HepG2 (cell line): ENCODE results near the gene C18orf63. TPM values are rescaled to one million over a fixed set of nuclear protein-coding genes. Genes with fewer than 3 reads are reported as not detected.

Experiments used
- CSRNP1 ChIP-seq: sonication (generic); formaldehyde crosslinking; IDR thresholded peaks from 2 replicates; pipeline ENCODE4 v1.8.1; 2023; ENCODE audit warnings: mild to moderate bottlenecking, missing genetic modification reagents
- ISL2 ChIP-seq: sonication (generic); formaldehyde crosslinking; IDR thresholded peaks from 2 replicates; pipeline ENCODE4 v1.5.0; 2020; ENCODE audit warnings: missing genetic modification reagents
- MLX ChIP-seq: IDR thresholded peaks from 2 replicates; pipeline ENCODE4 v1.6.1; 2016
- MTF1 ChIP-seq: sonication (generic); formaldehyde crosslinking; IDR thresholded peaks from 2 replicates; pipeline ENCODE4 v1.5.0; 2020; ENCODE audit warnings: missing genetic modification reagents
- MXD4 ChIP-seq: IDR thresholded peaks from 2 replicates; pipeline ENCODE4 v1.6.1; 2016; ENCODE audit warnings: mild to moderate bottlenecking, missing biosample characterization, missing genetic modification reagents
- PHF8 ChIP-seq: sonication (generic); formaldehyde crosslinking; IDR thresholded peaks from 2 replicates; pipeline ENCODE4 v1.5.0; 2020; ENCODE audit warnings: missing genetic modification reagents
- RORA ChIP-seq: sonication (generic); formaldehyde crosslinking; IDR thresholded peaks from 2 replicates; pipeline ENCODE4 v1.5.0; 2020; ENCODE audit warnings: mild to moderate bottlenecking, missing genetic modification reagents, moderate library complexity
- SMARCC2 ChIP-seq: fragments of 450-650 bp; IDR thresholded peaks from 2 replicates; pipeline ENCODE4 v1.6.1; 2017; ENCODE audit warnings: antibody characterized with exemption, mild to moderate bottlenecking
- SMYD3 ChIP-seq: sonication (generic); formaldehyde crosslinking; IDR thresholded peaks from 2 replicates; pipeline ENCODE4 v1.8.1; 2023; ENCODE audit warnings: mild to moderate bottlenecking, missing genetic modification reagents
- SRSF1 ChIP-seq: fragments of 200-400 bp; formaldehyde crosslinking; optimal IDR thresholded peaks from 2 replicates; pipeline ENCODE3; 2017; ENCODE audit warnings: mild to moderate bottlenecking, low read depth, low read length, moderate library complexity
- SSRP1 ChIP-seq: IDR thresholded peaks from 2 replicates; pipeline ENCODE4 v1.6.1; 2016; ENCODE audit warnings: control low read depth
- THAP9 ChIP-seq: sonication (generic); formaldehyde crosslinking; IDR thresholded peaks from 2 replicates; pipeline ENCODE4; 2020; ENCODE audit warnings: missing genetic modification reagents, mild to moderate bottlenecking, borderline replicate concordance
- ZBTB2 ChIP-seq: sonication (generic); formaldehyde crosslinking; IDR thresholded peaks from 2 replicates; pipeline ENCODE4 v1.8.0; 2022; ENCODE audit warnings: low read depth, missing genetic modification reagents
- ZMAT5 ChIP-seq: sonication (generic); formaldehyde crosslinking; IDR thresholded peaks from 2 replicates; pipeline ENCODE4 v1.5.0; 2020; ENCODE audit warnings: mild to moderate bottlenecking, low read depth, missing genetic modification reagents, borderline replicate concordance
- ZNF230 ChIP-seq: sonication (generic); formaldehyde crosslinking; IDR thresholded peaks from 2 replicates; pipeline ENCODE4 v1.4.0; 2020; ENCODE audit warnings: mild to moderate bottlenecking, missing genetic modification reagents
- ZNF251 ChIP-seq: sonication (generic); formaldehyde crosslinking; IDR thresholded peaks from 2 replicates; pipeline ENCODE4 v1.9.0; 2021; ENCODE audit warnings: mild to moderate bottlenecking, missing genetic modification reagents
- ZNF335 ChIP-seq: sonication (generic); formaldehyde crosslinking; IDR thresholded peaks from 2 replicates; pipeline ENCODE4 v1.4.0; 2020; ENCODE audit warnings: missing genetic modification reagents
- polyA plus RNA-seq, 8 experiments: library from polyadenylated mRNA; depleted of rRNA in 3 of 8; stranded (reverse) in 7 of 8; unstranded in 1 of 8; fragments of >200 nt; fragmentation: Illumina TruSeq in 4 of 8; extraction: Trizol in 4 of 8; gene quantifications; 2 replicates each; pipeline versions ENCODE4 v1.2.1 to v1.2.3, GENCODE V29; 2011 to 2016; ENCODE audit warnings: low read depth in 4 of 8, missing spikeins in 1 of 8, mixed read lengths in 1 of 8; ENCODE audit not compliant: insufficient read depth in 1 of 8
- total RNA-seq, 5 experiments: library from RNA; depleted of rRNA; stranded (reverse); fragments of >200 nt; fragmentation: Illumina TruSeq; extraction: Trizol; gene quantifications; 2 replicates each; pipeline ENCODE4 v1.2.3, GENCODE V29; 2016; ENCODE audit warnings: low read depth in 1 of 5

C18orf63 gene
- total and polyA plus RNA-seq, 2 of the 13 experiments (the other 11 are each of a cell fraction or from before 2014, with no cell fraction given) = 0.01 TPM; not detected in 1

- no peak for TF ChIP-seq ZBTB2 (CRISPR knock-in tag)
- TF ChIP-seq ISL2 (CRISPR knock-in tag) = peak; percentile 31; the same call in 1 of the 2 replicates
- TF ChIP-seq CSRNP1 (CRISPR knock-in tag) = no peak
- no peak for TF ChIP-seq SMYD3
- TF ChIP-seq SMARCC2 = no peak
- TF ChIP-seq ZNF335 (CRISPR knock-in tag) = no peak
- TF ChIP-seq MTF1 (CRISPR knock-in tag) = no peak
- TF ChIP-seq MXD4 (CRISPR knock-in tag) = no peak
- TF ChIP-seq SSRP1 (CRISPR knock-in tag) = no peak
- no peak for TF ChIP-seq SRSF1
- no peak for TF ChIP-seq PHF8 (CRISPR knock-in tag)
- peak; percentile 44; the same call in 1 of the 2 replicates for TF ChIP-seq MLX (CRISPR knock-in tag)
- TF ChIP-seq THAP9 (CRISPR knock-in tag) = no peak
- no peak for TF ChIP-seq ZNF230 (CRISPR knock-in tag)
- TF ChIP-seq RORA (CRISPR knock-in tag) = 0 out of 2 replicates have a peak, but pooled peaks have one; percentile 35
- no peak for TF ChIP-seq ZMAT5
- no peak for TF ChIP-seq ZNF251
These were observed 53.5 kb downstream of the C18orf63 start (continued) for GRCh38 chr18:74368901-74369705.
